Hematopoietic multipotent progenitor cell treated with erythropoietin and hydrocortisone succinate and interleukin-3 and kit ligand, for 15 days (in vitro differentiated cells): ENCODE results near the gene EFCAB8.

Experiments
- DNase-seq: peaks from one replicate; pipeline ENCODE4 v3.0.0-alpha.2; 2015; ENCODE audit warnings: low spot score

The EFCAB8 gene

DNA sequence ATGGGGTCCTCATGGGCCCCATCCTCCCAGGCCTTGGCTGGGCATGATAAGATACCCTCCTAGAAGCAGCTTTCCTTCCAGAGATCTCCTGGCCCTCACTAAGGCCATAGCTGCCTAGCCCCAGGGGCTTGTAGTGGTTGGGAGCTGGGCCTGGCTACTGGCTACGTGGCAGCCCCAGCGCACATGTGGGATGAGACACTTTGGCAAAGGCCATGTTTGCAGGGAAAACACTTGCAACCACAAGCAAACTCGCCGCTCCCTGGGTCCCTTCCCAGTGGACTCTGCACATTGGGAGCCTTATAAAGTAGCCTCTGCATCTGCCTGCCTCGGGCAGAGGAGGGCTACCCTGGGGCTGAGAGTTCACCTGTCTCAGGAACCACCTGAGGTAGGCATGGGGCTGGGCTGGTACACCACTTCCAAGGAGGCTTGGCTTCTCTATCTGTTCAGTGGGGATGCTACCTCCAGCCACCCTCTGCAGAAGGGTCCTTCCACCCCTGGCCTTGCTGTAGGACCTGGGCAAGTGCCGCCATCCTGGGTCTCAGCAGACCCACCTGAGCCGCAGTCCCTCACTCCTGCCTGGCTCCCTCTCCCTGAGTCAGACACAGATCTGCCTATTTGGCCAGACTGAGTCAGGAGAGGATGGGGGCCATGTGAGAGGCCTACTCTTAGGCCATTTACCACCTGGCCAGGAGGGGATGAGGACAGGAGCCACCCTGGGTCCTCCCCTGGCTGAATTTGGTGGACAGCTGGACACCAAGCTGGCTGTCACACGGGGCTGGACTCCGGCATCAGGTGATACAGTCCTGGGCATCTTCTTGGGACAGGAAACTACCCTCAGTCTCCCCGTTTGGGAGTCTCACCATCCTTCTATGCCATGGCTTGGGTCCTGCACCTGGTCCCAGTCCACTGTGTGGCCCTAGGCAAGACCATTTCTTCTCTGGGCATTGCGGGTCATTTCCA lies 148.9 kb downstream of the EFCAB8 start, which contains the start of gene BPIFB2:
BPIFB2 (plus strand) TSS at position 329 of the 960 bp plus-strand sequence. CDS start 871 bp downstream, outside the sequence.
- no peak for DNase-seq

- DNase-seq: no peak
These were observed 149.9 kb downstream of the EFCAB8 start for GRCh38 chr20:33008336-33009213.

DNA sequence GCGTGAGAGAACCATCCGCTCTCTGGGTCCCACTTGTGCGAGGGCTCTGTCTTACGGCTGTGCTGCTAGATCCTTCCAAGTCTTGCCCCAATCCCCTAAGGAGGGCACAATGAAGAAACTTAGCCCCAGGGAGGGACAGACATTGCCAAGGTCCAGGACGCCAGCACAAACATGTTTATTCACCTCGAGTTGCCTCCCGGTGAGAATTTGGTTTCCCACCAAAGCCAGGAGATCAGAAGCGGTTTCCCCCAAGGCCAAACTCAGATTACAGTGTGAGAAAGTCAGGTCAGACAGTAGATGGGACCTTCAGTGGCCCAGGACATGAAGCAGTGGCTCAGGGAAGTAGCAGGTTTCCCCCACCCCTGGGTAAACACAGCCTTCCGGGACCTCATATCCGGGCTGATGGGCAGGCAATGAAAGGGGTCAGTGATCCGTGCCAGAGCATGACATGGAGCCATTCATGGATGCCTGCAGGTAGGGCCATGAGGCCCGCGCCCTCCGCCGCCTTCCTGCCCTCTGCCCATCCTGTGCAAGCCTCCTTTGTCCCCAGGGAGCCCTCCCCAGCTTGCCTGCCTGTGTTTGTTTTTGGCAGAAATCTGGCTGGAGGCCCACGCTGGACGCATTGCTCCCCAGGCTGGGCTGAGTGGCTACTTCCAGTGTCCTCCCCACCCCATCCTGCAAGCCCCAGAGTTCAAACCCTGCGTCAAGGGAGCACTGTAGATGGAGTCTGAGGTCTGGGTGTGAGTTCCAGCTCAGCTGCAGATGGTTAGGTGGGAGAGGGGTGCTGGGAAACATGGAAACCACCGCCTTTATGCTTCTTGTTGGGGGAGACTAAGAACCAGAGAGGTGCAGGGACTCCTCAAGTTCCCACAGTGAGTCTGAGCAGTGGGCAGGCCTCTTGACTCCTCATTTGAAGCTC lies 150.8 kb downstream of the EFCAB8 start:
- no peak for DNase-seq

- no peak for DNase-seq
These were observed 151.4 kb downstream of the EFCAB8 start for GRCh38 chr20:33010133-33010504.

- no peak for DNase-seq
These were observed 152.1 kb downstream of the EFCAB8 start for GRCh38 chr20:33010674-33011449.
